PC-9 (cell line): ENCODE results near the gene PFKFB3. TPM values are rescaled to one million over a fixed set of nuclear protein-coding genes. Genes with fewer than 3 reads are reported as not detected.

Source experiments
- BruUV-seq: library from RNA; stranded (reverse); fragments of 400-500 nt; replicated peaks from 2 replicates; lab custom pipeline; 2021; lab: Mats Ljungman, UMichigan
- CTCF ChIA-PET: fragments of 300-600 bp; sonication (Branson Sonifier 250); formaldehyde crosslinking; loops from one replicate; lab custom pipeline; 2022; ENCODE audit warnings: antibody characterized with exemption; lab: Charles Lee
- POLR2A ChIA-PET: fragments of 300-600 bp; sonication (Branson Sonifier 250); formaldehyde crosslinking; loops from one replicate; lab custom pipeline; 2022; ENCODE audit warnings: antibody characterized with exemption; ENCODE audit not compliant: unreplicated experiment; lab: Charles Lee
- DNase-seq, 2 experiments: peaks; one replicate each; pipeline versions ENCODE4 v3.0.0 to v3.0.0-alpha.2; 2015 to 2022; ENCODE audit warnings: mixed read lengths in 1 of 2
- H2AFZ ChIP-seq: fragments of 200-600 bp; sonication (generic); 2 replicates; pipeline ENCODE4 v1.8.1; 2017; ENCODE audit warnings: antibody characterized with exemption
- H3F3A ChIP-seq: fragments of 200-600 bp; sonication (generic); 2 replicates; pipeline ENCODE4 v1.8.1; 2017; ENCODE audit warnings: antibody characterized with exemption, mild to moderate bottlenecking, low read depth; ENCODE audit not compliant: insufficient read depth
- H3K27ac ChIP-seq: fragments of 200-600 bp; sonication (generic); 2 replicates; pipeline ENCODE4 v1.6.1; 2016; ENCODE audit warnings: mixed run types
- H3K27me3 ChIP-seq: fragments of 200-600 bp; sonication (generic); 2 replicates; pipeline ENCODE4 v1.6.1; 2016; ENCODE audit warnings: low read depth, mixed run types; ENCODE audit not compliant: insufficient read depth
- H3K36me3 ChIP-seq: fragments of 200-600 bp; sonication (generic); 2 replicates; pipeline ENCODE4 v1.6.1; 2016; ENCODE audit warnings: low read depth, mixed run types
- H3K4me1 ChIP-seq: fragments of 200-600 bp; sonication (generic); replicated peaks from 2 replicates; pipeline ENCODE4 v1.6.1; 2016; ENCODE audit warnings: mixed run types; ENCODE audit not compliant: insufficient read depth
- H3K4me2 ChIP-seq: fragments of 200-600 bp; sonication (generic); 2 replicates; pipeline ENCODE4 v1.6.1; 2017; ENCODE audit warnings: mixed run types
- H3K4me3 ChIP-seq: fragments of 200-600 bp; sonication (generic); 2 replicates; pipeline ENCODE4 v1.6.1; 2016; ENCODE audit warnings: mixed run types
- H3K79me2 ChIP-seq: fragments of 200-600 bp; sonication (generic); 2 replicates; pipeline ENCODE4 v1.6.1; 2017; ENCODE audit warnings: low read depth, mixed run types
- H3K9me2 ChIP-seq: fragments of 200-600 bp; sonication (generic); 2 replicates; pipeline ENCODE4 v1.8.1; 2017; ENCODE audit warnings: mild to moderate bottlenecking; ENCODE audit not compliant: insufficient read depth
- H3K9me3 ChIP-seq: fragments of 200-600 bp; sonication (generic); 2 replicates; pipeline ENCODE4 v1.8.1; 2016; ENCODE audit warnings: low read depth; ENCODE audit not compliant: insufficient read depth
- H4K20me1 ChIP-seq: fragments of 200-600 bp; sonication (generic); 2 replicates; pipeline ENCODE4 v1.8.1; 2017; ENCODE audit not compliant: insufficient read depth
- EZH2 ChIP-seq: fragments of 200-600 bp; sonication (generic); IDR thresholded peaks from 2 replicates; pipeline ENCODE4 v1.8.0; 2017; ENCODE audit warnings: antibody characterized with exemption, low read depth
- intact Hi-C: fragments of 100-400 bp; cut with micrococcal nuclease; formaldehyde crosslinking; loops from one replicate; pipeline ENCODE4 v1.10.0; 2022; ENCODE audit not compliant: unreplicated experiment
- total RNA-seq: library from RNA; stranded (reverse); gene quantifications from 2 replicates; pipeline ENCODE4 v1.2.3, GENCODE V29; 2021
- TF ChIP-seq, protein P1 (sequence below): fragments of 200-600 bp; sonication (generic); conservative IDR thresholded peaks from 2 replicates; pipeline ENCODE4 v1.6.1; 2017; ENCODE audit warnings: mixed run types, antibody characterized with exemption, mild to moderate bottlenecking, moderate library complexity

Gene PFKFB3
- total RNA-seq, 1 experiment from 2014 or later, result 37.8 TPM

DNA sequence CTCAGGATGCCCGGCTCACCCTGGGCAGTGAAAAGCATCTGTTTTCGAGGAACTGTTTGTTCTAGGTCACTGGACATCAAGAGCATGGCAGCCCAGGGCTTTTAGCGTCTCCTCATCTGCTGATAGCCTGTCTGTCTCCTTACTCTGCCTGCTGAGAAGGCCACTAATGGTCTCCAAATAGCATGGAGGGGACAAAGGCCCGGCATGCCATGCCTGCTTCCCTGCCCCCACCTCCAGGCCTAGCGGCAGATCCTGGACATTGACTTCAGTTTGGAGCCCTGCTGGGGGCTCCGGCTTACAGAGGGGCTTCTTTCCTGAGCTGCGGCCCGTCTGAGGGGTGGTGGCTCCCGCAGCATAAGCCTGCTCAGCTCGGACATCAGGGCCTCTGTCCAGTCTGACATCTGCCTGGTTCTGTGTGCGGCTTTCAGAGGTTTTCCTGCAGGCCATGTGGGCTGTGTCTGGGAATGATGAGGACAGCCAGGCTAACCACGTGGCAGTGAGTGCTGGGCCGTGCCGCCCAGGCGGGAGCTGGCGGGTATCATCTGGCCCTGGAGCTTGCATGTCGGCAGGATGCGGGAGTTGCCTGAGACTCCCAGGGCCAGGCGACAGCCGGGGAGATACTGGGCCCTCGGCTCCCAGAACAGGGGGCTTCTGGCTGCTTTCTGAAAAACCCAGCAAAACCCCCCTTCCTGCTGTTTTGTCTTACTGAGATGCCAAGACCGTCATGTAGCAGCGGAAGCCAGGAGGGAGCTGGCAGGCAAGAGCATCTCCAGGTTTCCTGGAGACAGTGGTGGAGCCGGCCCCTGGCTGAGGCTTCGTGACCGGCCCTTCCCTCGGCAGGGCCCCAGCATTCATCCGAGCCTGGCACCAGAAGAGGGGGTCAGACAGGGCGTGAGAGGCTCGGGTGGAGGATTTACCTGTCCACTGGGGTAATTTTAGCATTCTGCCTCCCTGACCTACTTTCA, 9.2 kb downstream of the PFKFB3 start:
- BruUV-seq, result no TSS peak
- H3K27me3 ChIP-seq, result no peaks in the 10 kb centered on the region
- DNase-seq, result no peak
- H3K27ac ChIP-seq, result no peak overlapping the region
- intact Hi-C loops, result no loop called here
- no peak overlapping the region for H3K4me2 ChIP-seq
- ChIA-PET POLR2A (no interaction called here), CTCF (no interaction called here)
- no peak overlapping the region for H3K4me3 ChIP-seq
- no peak overlapping the region for H2AFZ ChIP-seq
- no peaks in the 10 kb centered on the region for H3K36me3 ChIP-seq
- H4K20me1 ChIP-seq, result peaks cover 10% of the 10 kb centered on the region; the same call in 1 of the 2 replicates
- H3K9me3 ChIP-seq, result no peaks in the 10 kb centered on the region
- H3K4me1 ChIP-seq, result no peaks in the 10 kb centered on the region
- H3K79me2 ChIP-seq, result peaks cover 26% of the 10 kb centered on the region; the same call in 1 of the 2 replicates
- TF ChIP-seq, protein P1, sequence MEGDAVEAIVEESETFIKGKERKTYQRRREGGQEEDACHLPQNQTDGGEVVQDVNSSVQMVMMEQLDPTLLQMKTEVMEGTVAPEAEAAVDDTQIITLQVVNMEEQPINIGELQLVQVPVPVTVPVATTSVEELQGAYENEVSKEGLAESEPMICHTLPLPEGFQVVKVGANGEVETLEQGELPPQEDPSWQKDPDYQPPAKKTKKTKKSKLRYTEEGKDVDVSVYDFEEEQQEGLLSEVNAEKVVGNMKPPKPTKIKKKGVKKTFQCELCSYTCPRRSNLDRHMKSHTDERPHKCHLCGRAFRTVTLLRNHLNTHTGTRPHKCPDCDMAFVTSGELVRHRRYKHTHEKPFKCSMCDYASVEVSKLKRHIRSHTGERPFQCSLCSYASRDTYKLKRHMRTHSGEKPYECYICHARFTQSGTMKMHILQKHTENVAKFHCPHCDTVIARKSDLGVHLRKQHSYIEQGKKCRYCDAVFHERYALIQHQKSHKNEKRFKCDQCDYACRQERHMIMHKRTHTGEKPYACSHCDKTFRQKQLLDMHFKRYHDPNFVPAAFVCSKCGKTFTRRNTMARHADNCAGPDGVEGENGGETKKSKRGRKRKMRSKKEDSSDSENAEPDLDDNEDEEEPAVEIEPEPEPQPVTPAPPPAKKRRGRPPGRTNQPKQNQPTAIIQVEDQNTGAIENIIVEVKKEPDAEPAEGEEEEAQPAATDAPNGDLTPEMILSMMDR, result no peak
- TF ChIP-seq EZH2, result no peak
- H3K9me2 ChIP-seq, result no peaks in the 10 kb centered on the region
- H3F3A ChIP-seq, result no peaks in the 10 kb centered on the region

DNA sequence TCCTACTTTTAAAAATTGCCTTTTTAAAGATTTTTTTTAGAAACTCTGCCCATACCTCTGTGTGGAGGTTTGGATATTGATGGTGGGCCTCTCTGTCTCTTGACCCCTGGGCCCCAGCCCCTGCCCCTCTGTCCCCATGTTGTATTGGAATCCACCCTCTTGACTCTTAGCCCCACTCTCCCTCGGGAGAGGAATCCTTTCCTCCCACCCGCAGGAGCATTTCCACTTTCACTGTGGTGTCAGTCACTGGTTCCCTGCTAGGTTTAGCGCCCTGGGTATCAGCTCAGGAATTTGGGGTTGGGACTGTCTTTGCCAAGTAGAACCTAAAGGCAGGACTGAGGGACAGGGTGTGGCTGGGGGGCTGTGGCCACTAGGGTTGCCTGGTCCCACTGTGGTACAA, 10.1 kb downstream of the PFKFB3 start:
- Histone ChIP-seq H3K9me3 (no peaks in the 10 kb centered on the region), H3K27ac (no peak overlapping the region), H3K36me3 (no peaks in the 10 kb centered on the region), H3K27me3 (no peaks in the 10 kb centered on the region), H3F3A (no peaks in the 10 kb centered on the region), H3K4me2 (no peak overlapping the region), H2AFZ (no peak overlapping the region), H3K4me3 (no peak overlapping the region), H3K4me1 (no peaks in the 10 kb centered on the region), H3K9me2 (no peaks in the 10 kb centered on the region), H3K79me2 (peaks cover 20% of the 10 kb centered on the region; the same call in 1 of the 2 replicates), H4K20me1 (peaks cover 10% of the 10 kb centered on the region; the same call in 1 of the 2 replicates)
- intact Hi-C loops, result no loop called here
- DNase-seq, result no peak
- ChIA-PET POLR2A (no interaction called here), CTCF (no interaction called here)
- TF ChIP-seq EZH2, result no peak
- TF ChIP-seq, protein P1, result no peak
- BruUV-seq, result no TSS peak

DNA sequence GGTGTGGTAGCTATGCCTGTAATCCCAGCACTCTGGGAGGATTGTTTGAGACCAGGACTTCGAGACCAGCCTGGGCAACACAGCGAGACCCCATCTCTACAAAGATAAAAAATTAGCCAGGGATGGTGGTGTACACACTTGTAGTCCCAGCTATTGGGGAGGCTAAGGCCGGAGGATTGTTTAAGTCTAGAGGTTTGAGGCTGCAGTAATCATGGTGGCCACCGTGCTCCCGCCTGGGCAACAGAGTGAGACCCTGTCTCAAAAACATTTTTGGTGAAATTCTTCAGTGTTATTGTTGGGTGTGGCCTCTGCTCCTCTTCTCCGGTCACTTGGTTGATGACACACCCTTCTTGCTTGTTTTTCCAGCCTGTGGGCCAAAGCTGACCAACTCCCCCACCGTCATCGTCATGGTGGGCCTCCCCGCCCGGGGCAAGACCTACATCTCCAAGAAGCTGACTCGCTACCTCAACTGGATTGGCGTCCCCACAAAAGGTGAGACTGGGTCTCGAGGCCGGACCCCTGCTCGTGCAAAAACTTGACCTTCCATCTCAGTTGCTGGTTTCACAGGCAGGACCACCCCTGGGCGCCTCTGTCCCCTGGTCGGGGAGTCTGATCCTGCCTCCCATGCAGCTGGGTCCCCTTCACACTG, 10.6 kb downstream of the PFKFB3 start:
- H3K9me2 ChIP-seq, result no peaks in the 10 kb centered on the region
- no TSS peak for BruUV-seq
- H3K27ac ChIP-seq, result no peak overlapping the region
- no peaks in the 10 kb centered on the region for H3F3A ChIP-seq
- TF ChIP-seq, protein P1, result no peak
- no peak for TF ChIP-seq EZH2
- intact Hi-C loops, result no loop called here
- DNase-seq, result no peak
- no peak overlapping the region for H3K4me2 ChIP-seq
- H3K4me3 ChIP-seq, result no peak overlapping the region
- no peaks in the 10 kb centered on the region for H3K9me3 ChIP-seq
- no peak overlapping the region for H2AFZ ChIP-seq
- no peaks in the 10 kb centered on the region for H3K4me1 ChIP-seq
- H4K20me1 ChIP-seq, result peaks cover 10% of the 10 kb centered on the region; the same call in 1 of the 2 replicates
- ChIA-PET POLR2A (no interaction called here), CTCF (no interaction called here)
- no peaks in the 10 kb centered on the region for H3K36me3 ChIP-seq
- H3K79me2 ChIP-seq, result peaks cover 15% of the 10 kb centered on the region; the same call in 1 of the 2 replicates
- no peaks in the 10 kb centered on the region for H3K27me3 ChIP-seq
